Measurements from ENCODE around the gene CYBA.

- TF ChIP-seq CTCF (IDR thresholded peaks at IDR 0.05; ENCODE audit: low read length) (no peak), EZH2phosphoT487 (IDR thresholded peaks at IDR 0.05; ENCODE audit: low read length) (no peak)
These were observed 20.4 kb downstream of the CYBA start for GRCh38 chr16:88630433-88630832.

Measured in MM.1S (cell line).